VCaP (cell line): ENCODE data around the gene FAM76A.
A peak's percentile ranks its signal among the peaks of the same experiment; 100 is the strongest.

Experiments used
- H3K27ac ChIP-seq: fragments of 450-650 bp; 2 replicates; pipeline ENCODE4 v1.5.1; 2017
- TF ChIP-seq, protein P1 (sequence below): fragments of 450-650 bp; conservative IDR thresholded peaks from 2 replicates; pipeline ENCODE4 v1.5.1; 2017; ENCODE audit warnings: mild to moderate bottlenecking, moderate library complexity

Gene FAM76A

DNA sequence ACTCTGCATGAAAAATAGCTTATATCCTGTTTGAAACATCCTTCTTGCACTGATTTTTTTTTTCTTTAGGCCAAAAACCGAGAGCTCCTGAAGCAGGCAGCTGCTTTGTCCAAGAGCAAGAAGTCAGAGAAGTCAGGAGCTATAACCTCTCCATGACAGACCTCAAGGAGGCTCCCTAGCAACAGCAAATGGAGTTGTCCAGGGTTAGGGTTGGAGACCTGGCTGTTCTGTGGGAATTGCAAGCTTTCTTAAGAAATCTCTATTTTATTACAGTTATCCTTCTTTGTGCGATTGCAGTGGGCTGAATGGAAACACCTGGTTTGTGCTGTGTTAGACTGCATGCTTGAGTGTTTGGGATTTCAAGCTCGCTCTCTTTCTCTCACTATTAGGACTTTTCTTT is 34.7 kb downstream of the FAM76A start:
- H3K27ac ChIP-seq, result no peak overlapping the region
- TF ChIP-seq, protein P1, sequence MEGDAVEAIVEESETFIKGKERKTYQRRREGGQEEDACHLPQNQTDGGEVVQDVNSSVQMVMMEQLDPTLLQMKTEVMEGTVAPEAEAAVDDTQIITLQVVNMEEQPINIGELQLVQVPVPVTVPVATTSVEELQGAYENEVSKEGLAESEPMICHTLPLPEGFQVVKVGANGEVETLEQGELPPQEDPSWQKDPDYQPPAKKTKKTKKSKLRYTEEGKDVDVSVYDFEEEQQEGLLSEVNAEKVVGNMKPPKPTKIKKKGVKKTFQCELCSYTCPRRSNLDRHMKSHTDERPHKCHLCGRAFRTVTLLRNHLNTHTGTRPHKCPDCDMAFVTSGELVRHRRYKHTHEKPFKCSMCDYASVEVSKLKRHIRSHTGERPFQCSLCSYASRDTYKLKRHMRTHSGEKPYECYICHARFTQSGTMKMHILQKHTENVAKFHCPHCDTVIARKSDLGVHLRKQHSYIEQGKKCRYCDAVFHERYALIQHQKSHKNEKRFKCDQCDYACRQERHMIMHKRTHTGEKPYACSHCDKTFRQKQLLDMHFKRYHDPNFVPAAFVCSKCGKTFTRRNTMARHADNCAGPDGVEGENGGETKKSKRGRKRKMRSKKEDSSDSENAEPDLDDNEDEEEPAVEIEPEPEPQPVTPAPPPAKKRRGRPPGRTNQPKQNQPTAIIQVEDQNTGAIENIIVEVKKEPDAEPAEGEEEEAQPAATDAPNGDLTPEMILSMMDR, result 0 out of 2 replicates have a peak, but pooled peaks have one; percentile 12

DNA sequence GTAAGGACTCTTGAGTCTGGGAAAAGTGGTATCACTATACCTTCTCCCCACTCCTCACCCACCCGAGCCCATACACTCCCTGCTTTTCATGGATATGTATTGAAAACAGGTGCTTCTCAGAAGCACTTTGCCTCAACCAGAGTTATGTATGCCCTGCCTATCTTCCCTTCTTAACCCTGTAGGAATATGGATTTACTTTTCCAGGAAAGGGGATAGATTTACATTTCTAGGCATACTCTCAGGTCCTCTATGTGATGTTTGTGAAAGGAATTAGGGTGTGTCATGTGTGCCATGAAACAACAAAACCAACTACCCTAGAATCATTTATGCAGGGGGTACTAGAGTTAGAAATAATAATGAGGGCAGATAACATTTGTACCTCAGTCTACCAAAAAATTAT is 36.3 kb downstream of the FAM76A start:
- H3K27ac ChIP-seq, result no peak overlapping the region
- TF ChIP-seq, protein P1, result no peak

DNA sequence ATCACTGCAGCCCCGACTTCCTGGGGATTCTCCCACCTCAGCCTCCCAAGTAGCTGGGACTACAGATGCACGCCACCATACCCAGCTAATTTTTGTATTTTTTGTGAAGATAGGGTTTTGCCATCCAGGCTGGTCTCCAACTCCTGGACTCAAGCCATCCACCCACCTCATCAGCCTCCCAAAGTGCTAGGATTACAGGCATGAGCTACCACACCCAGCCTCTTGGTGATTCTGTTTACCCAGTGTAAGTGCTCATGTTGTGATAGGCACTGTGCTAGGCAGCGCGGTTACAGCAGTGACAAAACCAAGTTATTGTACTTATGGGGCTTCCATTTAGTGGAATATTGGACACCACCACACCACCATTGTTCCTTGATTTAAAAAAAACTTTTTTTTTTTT is 37.6 kb downstream of the FAM76A start:
- TF ChIP-seq, protein P1, result no peak
- H3K27ac ChIP-seq, result no peak overlapping the region

DNA sequence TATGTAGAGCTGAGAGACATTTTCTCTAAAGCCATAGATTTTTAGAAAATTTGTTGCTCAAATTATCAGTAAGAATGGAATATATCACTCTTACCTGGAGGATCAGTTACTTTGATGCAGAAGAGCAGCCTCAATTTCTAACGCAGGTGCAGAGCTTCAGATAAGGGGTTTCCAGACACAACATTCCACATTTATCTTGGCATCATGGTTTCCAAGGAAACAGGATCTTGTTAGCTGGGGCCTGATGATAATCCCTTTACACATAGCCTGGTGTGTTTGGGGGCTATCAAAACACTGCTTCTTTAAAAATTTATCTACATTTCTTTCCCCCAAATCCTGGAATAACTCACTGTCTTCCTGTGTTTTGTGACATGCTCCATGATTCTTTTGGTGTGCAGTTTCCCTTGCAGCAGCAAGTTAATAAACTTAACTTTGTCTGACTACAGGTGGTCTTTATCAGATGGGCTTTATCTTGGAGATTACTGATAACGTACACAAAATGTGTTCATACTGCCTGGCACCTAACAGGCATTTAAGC is 44.6 kb downstream of the FAM76A start:
- TF ChIP-seq, protein P1, result no peak
- no peak overlapping the region for H3K27ac ChIP-seq

DNA sequence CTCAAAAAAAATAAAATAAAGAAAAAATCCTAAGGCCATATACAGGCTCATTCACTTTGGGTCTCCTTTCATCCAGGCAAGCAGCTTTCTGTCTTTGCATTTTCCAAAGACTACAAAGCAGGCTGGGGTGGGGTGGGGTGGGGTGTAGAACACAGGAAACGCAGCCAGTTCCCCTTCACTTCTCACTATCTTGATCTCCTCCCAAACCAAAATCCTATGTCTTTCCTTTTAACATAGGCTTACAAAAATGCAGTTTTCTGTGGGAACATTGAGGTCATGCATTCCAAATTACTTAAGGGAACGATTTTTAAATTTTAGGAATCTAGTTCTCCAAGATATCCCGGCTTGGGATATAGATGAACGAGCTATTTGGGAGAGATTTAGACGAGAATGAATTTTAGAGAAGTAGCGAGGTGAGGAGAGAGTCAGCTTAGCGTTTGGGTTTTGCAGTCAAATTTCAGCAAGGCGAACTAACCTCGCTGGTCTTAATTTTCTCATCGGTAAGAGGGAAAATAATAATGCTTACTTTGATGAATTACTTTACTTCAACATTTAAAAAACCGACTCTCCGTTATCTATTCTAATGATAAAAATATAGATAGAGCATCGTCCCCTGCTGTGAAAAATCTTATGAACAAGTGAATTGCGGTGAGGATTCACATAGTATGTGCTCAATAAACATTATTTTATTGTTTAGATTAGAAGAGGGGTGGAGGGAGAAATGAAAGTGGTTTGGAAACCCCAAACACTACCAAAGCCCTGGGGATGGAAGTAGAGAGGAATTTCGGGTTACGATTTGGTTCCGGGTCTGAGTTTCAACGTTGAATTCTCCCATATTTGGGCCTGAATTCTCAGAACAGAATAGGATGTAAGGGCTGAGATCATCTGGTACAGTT is 46.5 kb downstream of the FAM76A start:
- TF ChIP-seq, protein P1, result no peak
- peak overlapping the region; percentile 80 for H3K27ac ChIP-seq

DNA sequence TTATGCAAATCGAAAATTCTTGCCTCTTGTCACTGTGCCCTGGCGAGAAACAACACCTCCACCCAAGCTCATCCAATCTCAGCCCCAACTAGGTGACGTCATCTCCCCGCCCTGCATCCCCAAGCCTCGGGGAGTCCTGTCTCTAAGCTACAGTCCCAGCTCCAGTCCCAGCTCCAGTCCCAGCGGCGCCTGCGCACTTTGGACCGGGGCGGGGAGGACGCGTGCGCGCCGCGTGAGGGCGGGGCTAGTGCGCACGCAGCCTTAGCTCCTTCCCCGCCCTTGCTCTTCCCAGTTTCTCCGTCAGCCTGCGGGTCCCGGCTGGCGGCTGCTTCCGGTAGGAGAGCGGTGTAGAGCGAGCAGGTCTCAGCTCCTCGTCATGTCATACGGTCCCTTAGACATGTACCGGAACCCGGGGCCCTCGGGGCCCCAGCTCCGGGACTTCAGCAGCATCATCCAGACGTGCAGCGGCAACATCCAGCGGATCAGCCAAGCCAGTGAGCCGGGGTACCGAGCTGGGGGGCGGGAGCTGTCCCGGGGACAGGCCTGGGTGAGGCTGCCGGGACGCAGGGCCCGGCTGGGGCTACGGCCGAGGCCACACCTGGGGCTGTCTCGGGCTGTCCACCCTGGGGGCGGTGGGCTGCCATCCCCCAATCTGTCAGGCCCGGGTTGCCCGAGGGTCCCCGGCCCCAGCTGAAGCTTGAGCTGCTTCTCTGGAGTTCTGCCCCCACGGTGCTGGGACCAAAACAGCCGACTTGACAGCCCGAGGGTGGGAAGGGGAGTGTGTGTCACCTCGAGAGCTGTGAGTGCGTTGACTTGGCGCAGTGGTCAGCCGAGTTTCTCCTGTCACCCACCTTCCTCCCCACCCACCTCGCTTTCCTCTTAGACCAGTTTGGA is 47.4 kb downstream of the FAM76A start, which contains the start of gene STX12:
Gene STX12, plus strand, starts transcription at position 288 of the 894 bp plus-strand sequence. Its CDS starts 89 bp downstream, at position 377.
- TF ChIP-seq, protein P1, result no peak
- H3K27ac ChIP-seq, result peak within 1 kb of the TSS; percentile 80
